ENCODE results near the gene GPR3. TPM values are rescaled to one million over a fixed set of nuclear protein-coding genes. Genes with fewer than 3 reads are reported as not detected.

Gene GPR3
- total and polyA plus RNA-seq, 2 of the 13 experiments (the other 11 are each of a cell fraction or from before 2014, with no cell fraction given): 1.00 to 2.6 TPM

DNA sequence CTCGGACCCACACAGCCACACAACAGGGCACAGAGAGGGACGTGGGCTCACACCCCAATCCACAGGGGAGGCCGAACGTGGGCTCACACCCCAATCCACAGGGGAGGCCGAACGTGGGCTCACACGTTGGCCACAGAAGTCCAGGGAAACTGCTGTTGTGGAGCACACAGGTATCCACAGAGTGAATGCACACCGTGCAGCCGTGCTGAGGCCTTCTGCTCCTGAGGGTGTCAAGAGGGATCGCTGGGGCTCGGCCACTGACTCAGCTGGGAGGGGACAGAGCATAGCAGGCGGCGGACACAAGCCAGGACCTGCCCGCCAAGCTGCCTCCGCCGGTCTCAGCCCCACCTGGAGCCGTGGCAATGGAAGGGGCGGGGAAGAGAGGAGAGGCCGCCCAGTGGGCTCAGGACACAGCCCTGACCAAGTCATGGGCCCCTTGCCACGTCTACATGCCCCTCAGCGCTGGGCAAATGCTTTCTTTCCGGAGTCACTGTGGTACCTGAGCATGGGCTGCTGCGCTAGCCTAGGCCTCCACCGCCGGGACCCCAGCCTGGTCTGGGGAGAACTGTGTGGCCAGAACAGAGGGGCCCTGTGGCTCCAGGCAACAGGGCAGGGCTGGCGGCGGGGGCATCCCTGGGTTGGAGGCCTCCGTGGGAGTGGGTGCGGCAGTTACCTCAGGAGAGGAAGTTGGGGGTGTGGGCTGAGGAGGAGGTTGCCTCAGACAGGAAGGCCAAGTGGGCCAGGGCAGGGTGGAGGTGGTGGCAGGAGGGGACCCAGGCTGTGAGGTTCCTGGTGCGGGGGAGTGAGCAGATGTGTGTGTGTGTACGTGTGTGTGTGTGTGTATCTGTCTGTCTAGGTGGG is 49.4 kb upstream of the GPR3 start (continued):
- TF ChIP-seq, protein P1, sequence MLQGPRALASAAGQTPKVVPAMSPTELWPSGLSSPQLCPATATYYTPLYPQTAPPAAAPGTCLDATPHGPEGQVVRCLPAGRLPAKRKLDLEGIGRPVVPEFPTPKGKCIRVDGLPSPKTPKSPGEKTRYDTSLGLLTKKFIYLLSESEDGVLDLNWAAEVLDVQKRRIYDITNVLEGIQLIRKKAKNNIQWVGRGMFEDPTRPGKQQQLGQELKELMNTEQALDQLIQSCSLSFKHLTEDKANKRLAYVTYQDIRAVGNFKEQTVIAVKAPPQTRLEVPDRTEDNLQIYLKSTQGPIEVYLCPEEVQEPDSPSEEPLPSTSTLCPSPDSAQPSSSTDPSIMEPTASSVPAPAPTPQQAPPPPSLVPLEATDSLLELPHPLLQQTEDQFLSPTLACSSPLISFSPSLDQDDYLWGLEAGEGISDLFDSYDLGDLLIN (CRISPR knock-in tag; IDR thresholded peaks at IDR 0.05; ENCODE audit: borderline replicate concordance): no peak
- TF ChIP-seq ZNF737 (CRISPR knock-in tag; IDR thresholded peaks at IDR 0.05; ENCODE audit: borderline replicate concordance) (no peak), ZNF10 (CRISPR knock-in tag; IDR thresholded peaks at IDR 0.05; ENCODE audit: borderline replicate concordance, low read depth) (no peak), ZSCAN31 (CRISPR knock-in tag; IDR thresholded peaks at IDR 0.05; ENCODE audit: low read depth) (peak; percentile 38; the same call in 1 of the 2 replicates), ZNF33A (CRISPR knock-in tag; IDR thresholded peaks at IDR 0.05; ENCODE audit: borderline replicate concordance) (no peak), CBX2 (IDR thresholded peaks at IDR 0.05; ENCODE audit: low read depth, low read length) (no peak), CBX2 (CRISPR knock-in tag; IDR thresholded peaks at IDR 0.05; ENCODE audit: low read depth) (no peak), NR2F1 (CRISPR knock-in tag; IDR thresholded peaks at IDR 0.05) (no peak), RFX3 (CRISPR knock-in tag; IDR thresholded peaks at IDR 0.05) (no peak), MED13 (CRISPR knock-in tag; IDR thresholded peaks at IDR 0.05) (no peak), ZBTB3 (CRISPR knock-in tag; IDR thresholded peaks at IDR 0.05; ENCODE audit: borderline replicate concordance, low read depth) (no peak), ZC3H4 (CRISPR knock-in tag; IDR thresholded peaks at IDR 0.05; ENCODE audit: borderline replicate concordance) (no peak), ZNF207 (IDR thresholded peaks at IDR 0.05; ENCODE audit: borderline replicate concordance) (no peak), ZNF326 (CRISPR knock-in tag; IDR thresholded peaks at IDR 0.05; ENCODE audit: borderline replicate concordance) (no peak), ZNF781 (CRISPR knock-in tag; IDR thresholded peaks at IDR 0.05; ENCODE audit: borderline replicate concordance, not compliant biosample characterization) (no peak), GFI1 (CRISPR knock-in tag; IDR thresholded peaks at IDR 0.05; ENCODE audit: borderline replicate concordance) (no peak), LCORL (IDR thresholded peaks at IDR 0.05) (no peak), LCORL (CRISPR knock-in tag; IDR thresholded peaks at IDR 0.05) (no peak), KLF11 (CRISPR knock-in tag; IDR thresholded peaks at IDR 0.05) (no peak), TARDBP (CRISPR knock-in tag; IDR thresholded peaks at IDR 0.05) (peak; percentile 80), CEBPB (IDR thresholded peaks at IDR 0.05; ENCODE audit: borderline replicate concordance, low read depth, low read length) (no peak), ZNF256 (CRISPR knock-in tag; conservative IDR thresholded peaks at IDR 0.05) (no peak), NR2F2 (IDR thresholded peaks at IDR 0.05; ENCODE audit: borderline replicate concordance, low read depth) (no peak), GZF1 (CRISPR knock-in tag; IDR thresholded peaks at IDR 0.05) (peak; percentile 87), SSRP1 (CRISPR knock-in tag; IDR thresholded peaks at IDR 0.05) (no peak), ZNF296 (CRISPR knock-in tag; conservative IDR thresholded peaks at IDR 0.05) (no peak)
- TF ChIP-seq, protein P2, sequence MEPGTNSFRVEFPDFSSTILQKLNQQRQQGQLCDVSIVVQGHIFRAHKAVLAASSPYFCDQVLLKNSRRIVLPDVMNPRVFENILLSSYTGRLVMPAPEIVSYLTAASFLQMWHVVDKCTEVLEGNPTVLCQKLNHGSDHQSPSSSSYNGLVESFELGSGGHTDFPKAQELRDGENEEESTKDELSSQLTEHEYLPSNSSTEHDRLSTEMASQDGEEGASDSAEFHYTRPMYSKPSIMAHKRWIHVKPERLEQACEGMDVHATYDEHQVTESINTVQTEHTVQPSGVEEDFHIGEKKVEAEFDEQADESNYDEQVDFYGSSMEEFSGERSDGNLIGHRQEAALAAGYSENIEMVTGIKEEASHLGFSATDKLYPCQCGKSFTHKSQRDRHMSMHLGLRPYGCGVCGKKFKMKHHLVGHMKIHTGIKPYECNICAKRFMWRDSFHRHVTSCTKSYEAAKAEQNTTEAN (CRISPR knock-in tag; conservative IDR thresholded peaks at IDR 0.05): no peak
- TF ChIP-seq, protein P3, sequence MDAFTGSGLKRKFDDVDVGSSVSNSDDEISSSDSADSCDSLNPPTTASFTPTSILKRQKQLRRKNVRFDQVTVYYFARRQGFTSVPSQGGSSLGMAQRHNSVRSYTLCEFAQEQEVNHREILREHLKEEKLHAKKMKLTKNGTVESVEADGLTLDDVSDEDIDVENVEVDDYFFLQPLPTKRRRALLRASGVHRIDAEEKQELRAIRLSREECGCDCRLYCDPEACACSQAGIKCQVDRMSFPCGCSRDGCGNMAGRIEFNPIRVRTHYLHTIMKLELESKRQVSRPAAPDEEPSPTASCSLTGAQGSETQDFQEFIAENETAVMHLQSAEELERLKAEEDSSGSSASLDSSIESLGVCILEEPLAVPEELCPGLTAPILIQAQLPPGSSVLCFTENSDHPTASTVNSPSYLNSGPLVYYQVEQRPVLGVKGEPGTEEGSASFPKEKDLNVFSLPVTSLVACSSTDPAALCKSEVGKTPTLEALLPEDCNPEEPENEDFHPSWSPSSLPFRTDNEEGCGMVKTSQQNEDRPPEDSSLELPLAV (CRISPR knock-in tag; conservative IDR thresholded peaks at IDR 0.05; ENCODE audit: low read depth): no peak
